ENCODE results near the gene EPHA2.
"Not testable (repeated sequence)": the region's sequence is repeated elsewhere in the genome, so short reads cannot be mapped to it uniquely, and the experiment has no call there.

EPHA2 gene

DNA sequence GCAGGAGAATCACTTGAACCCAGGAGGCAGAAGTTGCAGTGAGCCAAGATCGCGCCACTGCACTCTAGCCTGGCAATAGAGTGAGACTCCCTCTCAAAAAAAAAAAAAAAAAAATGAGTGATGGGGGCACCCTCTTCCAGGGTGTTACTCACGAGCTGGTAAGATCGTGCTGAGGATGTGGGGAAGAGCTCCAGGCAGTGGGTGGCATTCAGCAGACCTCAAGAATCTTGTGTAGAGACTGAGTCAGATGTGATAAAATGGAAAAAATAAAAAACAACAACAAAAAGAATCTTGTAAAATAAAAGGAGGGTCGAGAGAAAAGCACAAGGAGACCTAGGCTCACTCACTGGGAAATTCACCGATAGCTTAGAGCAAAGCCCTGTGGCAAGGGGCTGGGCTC lies 38.5 kb downstream of the EPHA2 start:
- no peak for DNase-seq

DNA sequence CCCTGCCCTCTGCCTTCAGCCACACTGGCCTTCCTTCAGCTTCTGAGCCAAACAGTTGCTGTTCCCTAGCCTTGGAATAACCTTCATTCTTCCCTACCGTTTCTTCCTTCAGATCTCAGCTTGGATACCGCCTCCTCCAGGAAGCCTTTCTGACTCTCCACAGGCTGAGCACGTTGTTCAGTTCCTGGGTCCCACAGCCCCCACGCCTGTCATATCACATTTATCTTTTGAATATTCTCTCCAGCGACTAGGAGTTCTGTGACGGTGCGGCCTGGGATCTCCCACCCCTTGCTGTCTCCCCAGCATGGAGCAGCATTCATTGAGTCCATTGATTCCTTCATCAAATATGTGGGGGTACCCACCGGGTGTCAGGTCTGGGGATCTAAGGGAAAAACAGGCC lies 39.2 kb downstream of the EPHA2 start:
- no peak for DNase-seq

DNA sequence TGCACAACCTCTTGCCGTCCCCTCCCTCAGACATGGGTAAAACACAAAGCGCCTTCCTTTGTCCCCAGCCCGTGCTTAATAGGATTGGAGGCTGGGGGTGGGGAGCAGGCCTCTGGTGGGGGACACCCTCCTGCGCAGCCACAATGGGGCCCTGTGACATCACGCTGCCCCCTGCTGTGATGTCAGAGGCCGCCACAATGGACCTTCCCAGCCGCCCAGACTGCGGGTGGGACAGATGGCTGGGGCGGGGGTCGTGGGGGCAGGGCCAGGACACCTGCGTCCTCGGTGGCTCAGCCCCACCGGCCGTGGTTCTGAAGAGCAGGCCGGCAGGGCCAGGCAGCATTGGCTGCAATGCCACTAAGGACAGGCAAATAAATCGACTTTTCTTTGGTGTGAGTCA lies 39.9 kb downstream of the EPHA2 start:
- DNase-seq, result no peak

- no peak for DNase-seq
Measured at GRCh38 chr1:16115468-16115983, 40.3 kb downstream of the EPHA2 start.

DNA sequence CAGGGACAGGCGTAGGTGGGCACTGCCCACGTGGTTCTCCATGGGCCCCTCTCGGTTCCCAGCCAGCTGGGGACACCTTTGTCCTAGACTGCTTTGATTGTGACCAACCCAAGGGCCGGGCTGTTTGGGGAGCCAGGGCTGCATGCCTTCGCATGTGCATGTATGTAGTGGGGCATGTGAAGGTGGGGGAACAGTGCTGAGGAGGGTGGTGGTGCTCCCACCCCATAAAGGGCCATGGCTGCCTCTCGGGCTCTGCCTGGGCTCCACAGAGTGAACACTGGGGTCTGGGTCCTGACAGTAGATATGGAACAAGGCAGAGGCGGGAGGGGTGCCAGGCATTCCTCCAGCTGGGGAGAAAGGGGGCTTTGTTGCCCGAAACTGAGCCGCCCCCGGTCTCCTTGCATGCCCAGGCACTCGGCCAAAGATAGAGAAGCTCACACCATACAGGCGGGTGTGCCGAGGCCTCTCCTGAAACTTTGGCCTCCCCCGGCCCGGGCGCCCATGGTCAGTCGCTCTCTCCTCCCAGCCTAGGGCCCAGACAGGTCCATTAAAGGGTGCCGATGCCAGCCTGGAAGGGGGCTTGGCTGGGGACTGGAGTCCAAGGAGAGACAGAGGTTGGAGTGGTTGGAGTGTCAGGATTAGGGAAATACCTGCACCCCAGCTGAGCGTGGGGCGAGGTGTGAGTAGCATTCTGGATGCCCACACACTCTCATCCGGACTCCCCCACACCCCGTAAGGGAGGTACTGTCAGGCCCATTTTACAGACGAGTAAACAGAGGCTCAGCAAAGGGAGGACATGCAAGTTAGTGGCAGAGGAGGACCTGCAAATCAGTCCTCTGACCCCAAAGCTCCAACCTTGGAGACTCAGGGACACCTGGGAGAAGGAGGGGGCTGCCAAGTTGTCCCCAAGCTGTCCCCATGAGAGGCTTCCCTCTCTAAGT lies 41.1 kb downstream of the EPHA2 start:
- DNase-seq, result no peak

GRCh38 chr1:16112596-16113555 lies 43.0 kb downstream of the EPHA2 start:
- no peak for DNase-seq

GRCh38 chr1:16111771-16112595 lies 43.9 kb downstream of the EPHA2 start:
- no peak for DNase-seq

GRCh38 chr1:16110884-16111283 lies 45.0 kb downstream of the EPHA2 start:
- no peak for DNase-seq

DNA sequence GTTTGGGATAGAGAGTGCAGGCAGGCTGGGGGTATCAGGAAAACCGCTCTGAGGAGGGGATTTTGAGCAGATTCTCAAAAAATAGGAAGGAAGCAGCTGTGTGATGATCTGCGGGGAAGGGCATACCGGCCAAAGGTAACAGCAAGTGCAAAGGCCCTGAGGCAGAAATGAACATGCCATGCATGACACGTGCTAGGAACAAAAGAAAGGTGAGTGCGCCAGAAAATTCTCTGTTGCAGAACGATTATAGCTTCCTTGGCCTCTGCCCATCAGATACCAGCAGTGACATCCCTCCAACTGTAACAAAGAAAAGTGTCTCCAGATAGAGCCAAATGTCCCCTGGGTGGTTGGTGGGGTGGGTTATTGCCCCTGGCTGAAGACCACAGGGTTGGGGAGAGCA lies 45.4 kb downstream of the EPHA2 start:
- no peak for DNase-seq

DNA sequence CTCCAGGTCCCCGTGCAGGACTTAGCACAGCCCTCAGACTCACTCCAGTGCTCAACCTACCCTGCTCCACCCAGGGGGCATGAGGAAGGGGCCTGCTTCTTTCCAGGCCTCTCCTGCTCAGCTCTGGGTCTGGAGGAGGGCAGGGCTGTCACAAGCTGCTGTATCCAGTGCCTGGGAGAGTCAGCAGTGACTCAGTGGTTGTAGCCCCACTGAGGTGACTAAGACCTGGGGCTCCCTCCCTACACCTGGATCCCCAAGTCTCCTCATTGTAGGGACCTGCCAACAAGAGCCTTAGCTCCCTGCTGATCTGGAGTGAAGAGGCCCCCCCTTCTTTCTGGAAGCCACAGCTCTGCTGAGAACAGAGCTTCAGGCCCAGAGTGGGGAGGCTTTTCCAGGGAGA lies 46.3 kb downstream of the EPHA2 start:
- DNase-seq, result no peak

GRCh38 chr1:16107039-16107438 lies 48.8 kb downstream of the EPHA2 start:
- DNase-seq, result not testable (repeated sequence)

DNA sequence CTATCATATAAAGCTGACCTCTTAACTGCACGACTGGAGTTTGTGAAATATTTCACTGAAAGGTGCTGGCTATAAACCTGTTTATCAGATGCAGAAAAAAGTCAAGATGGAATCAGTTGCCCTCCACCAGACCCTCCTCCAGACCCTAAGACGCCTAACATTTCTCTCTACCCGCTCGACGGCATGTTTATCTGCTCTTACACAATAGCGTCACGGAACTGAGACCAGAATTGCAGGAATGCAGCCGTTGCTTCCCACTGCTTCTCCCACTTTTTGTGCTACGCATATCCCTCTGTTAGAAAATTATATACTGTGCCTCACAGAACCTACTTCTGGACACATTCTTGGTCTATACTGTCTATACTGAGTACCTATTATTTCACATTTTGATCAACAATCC lies 54.2 kb downstream of the EPHA2 start:
- no peak for DNase-seq

- no peak for DNase-seq
Measured at GRCh38 chr1:16099412-16099811, 56.5 kb downstream of the EPHA2 start.

DNA sequence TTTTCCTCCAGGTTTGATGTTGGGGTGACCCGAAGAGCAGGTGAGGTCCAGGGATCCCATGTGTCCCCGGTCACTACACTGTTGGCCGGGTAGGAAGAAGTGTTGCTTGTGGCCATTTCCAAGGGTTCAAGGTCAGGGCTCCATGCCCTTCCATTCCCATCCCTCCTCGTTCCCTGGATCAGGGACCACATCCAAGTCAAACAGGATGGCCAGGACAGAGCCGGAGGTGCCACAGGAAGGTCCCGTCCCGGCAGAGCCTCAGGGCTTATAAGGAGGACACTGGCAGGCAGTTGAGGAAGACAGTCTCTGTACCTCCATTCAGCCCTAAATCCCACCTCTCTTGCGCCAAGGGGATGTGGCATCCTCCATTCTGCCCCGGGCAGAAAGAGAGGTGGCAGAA lies 60.4 kb downstream of the EPHA2 start:
- DNase-seq, result no peak

DNA sequence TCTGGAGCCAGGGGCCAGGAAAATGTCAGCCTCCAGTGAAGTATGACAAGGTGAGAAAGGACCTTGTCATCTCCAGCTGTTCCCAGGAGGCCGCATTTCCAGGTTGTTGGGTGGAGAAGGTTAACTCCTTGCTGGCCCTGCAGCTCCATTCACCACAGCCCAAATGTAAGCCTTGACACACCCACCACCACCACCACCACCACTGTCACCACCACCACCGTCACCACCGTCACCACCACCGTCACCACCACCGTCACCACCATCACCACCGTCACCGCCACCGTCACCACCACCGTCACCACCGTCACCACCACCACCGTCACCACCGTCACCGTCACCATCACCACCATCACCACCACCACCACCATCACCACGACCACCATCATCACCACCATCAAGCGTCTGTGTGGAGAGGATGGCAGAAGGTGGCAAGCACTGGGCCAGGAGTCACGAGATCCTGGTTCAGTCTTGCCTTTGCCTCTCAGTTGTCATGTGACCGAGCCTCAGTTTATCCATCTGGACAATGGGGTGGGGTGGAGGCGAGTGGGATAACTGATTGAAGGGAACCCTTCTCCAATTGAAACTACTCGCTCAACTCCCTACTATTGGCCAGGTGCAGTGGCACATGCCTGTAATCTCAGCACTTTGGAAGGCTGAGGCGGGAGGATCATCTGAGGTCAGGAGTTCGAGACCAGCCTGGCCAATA lies 61.3 kb downstream of the EPHA2 start:
- no peak for DNase-seq

DNA sequence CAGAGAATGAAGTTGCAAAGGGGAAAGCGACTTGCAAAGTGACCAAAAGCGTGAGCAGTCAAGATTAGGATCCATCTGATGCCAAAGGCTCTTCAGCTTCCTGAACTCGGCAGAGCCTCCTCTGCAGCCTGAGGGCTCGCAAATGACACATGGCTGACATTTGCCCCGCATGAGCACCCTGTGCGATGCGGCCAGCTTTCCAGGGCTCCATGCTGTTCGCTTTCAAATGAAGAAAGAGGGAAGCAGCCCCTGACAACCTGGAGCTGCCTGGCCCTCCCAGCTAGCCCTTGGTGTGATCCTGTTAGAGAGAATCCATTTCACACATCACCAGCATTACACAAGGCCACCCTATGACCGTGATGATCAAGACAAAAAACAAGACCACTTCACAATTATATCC lies 62.3 kb downstream of the EPHA2 start:
- no peak for DNase-seq

DNA sequence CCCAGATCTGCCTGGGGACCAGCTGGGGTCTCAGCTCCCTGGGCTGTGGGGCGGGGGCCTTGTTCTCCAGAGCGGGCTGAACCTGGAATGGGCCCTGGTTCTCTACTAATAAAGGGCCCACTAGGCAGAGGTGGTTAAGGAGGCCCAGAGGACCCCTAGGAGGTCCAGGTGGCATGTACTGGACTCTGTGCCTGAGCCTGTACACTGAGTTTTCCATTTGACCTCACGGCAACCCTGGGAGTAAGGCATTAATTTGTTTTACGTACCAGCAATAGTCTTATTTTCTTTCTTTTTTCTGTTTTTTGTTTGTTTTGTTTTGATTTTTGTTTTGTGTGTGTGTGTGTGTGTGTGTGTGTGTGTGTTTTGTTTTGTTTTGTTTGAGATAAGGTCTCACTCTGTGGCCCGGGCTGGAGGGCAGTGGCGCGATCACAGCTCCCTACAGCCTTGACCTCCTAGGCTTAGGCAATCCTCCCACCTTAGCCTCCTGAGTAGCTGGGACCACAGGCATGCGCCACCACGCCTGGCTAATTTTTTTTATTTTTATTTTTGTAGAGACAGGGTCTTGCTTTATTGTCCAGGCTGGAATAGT lies 62.9 kb downstream of the EPHA2 start:
- DNase-seq, result no peak

DNA sequence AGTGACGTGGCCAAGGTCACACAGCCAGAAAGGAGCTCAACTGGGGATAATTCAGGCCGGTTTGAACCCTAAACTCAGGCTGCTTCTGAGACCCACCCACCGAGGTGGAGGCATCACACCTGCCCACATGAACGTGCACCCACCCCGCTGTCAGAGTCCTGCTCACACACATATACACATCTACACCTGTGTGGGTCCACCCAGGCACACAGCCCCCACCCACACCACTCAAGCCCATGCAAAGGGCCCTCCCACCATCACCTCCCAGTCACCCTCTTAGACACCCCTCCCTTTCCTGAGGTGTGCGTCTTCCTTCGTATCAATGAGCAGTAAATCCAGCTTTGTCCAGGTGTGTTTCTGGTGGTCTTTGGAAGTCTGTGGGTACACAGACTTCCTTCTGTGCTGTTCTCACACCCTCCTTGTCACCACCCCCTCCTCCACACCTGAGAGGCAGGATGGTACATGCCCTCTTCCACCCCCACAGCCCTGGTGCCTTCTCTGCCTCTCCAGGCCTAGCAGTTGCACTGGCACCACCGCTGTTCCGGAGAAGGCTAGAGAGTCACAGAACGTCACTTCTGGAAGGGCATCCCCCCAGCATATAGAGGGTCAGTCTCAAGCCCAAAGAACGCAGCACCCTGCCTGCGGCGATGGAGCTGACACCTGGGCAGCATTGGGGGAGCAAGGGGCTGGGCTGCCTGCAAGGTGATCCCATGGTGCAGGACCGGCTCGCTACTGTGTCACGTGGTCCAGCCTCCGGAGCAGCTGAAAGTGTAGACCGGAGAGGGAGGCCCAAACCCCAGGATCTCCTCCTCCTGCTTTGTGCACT lies 63.6 kb downstream of the EPHA2 start:
- DNase-seq, result no peak

- no peak for DNase-seq
Measured at GRCh38 chr1:16091296-16091695, 64.6 kb downstream of the EPHA2 start.

- no peak for DNase-seq
Measured at GRCh38 chr1:16090076-16090826, 65.6 kb downstream of the EPHA2 start.

All from CD4-positive, alpha-beta T cell treated with Interleukin-1 beta for 1 hour (primary cell).